ENCODE results near the gene ZBTB17. TPM values are rescaled to one million over a fixed set of nuclear protein-coding genes. Genes with fewer than 3 reads are reported as not detected.

ZBTB17 gene
- total and polyA plus RNA-seq, 2 of the 4 experiments (the other 2 are of a cell fraction) = 26.3 to 58.2 TPM

- no peaks in the 10 kb centered on the region for H3K27me3 ChIP-seq (ENCODE audit: control insufficient read depth, insufficient read depth, low read length)
- peak overlapping the region; percentile 87 for H2AFZ ChIP-seq (replicated peaks; ENCODE audit: low read length, poor library complexity)
- no peaks in the 10 kb centered on the region; the same call in 1 of the 2 replicates for H3K9me1 ChIP-seq (ENCODE audit: insufficient read depth, low read length)
- BruUV-seq (replicated peaks) = no TSS peak
- in situ Hi-C loops (cut with MboI; ENCODE audit: low sequenced_read_pairs) = no loop called here
- H3K36me3 ChIP-seq (ENCODE audit: control insufficient read depth, insufficient read depth, low read length) = no peaks in the 10 kb centered on the region
- peak overlapping the region; percentile 86 for H2AK9ac ChIP-seq (replicated peaks; ENCODE audit: low read depth, low read length, poor library complexity)
- DNase-seq = no peak
- peak overlapping the region; percentile 79 for H2AK5ac ChIP-seq (ENCODE audit: low read depth, low read length)
- WGBS, 2 experiments (ENCODE audit: extremely low coverage in 2 of 2, insufficient read length in 1 of 2) = 100% methylated on average over 1 of the region's 11 CpGs; no CpG with 5 or more reads in 1 of the 2 experiments
- H4K5ac ChIP-seq (ENCODE audit: low read depth, low read length) = no peak overlapping the region
- no peaks in the 10 kb centered on the region for H3K9me3 ChIP-seq (ENCODE audit: control insufficient read depth, insufficient read depth, low read length)
- POLR2A ChIA-PET (ENCODE audit: unreplicated experiment) = no interaction called here
- no peak overlapping the region for H3K9ac ChIP-seq (ENCODE audit: low read depth, low read length)
- H3K79me1 ChIP-seq (ENCODE audit: low read depth in 1 of 2, low read length in 2 of 2) = no peaks in the 10 kb centered on the region
- TF ChIP-seq BHLHE40 (IDR thresholded peaks at IDR 0.05; ENCODE audit: low read depth, low read length) (no peak), SMC3 (IDR thresholded peaks at IDR 0.05; ENCODE audit: low read depth, low read length) (no peak), ELK1 (IDR thresholded peaks at IDR 0.05; ENCODE audit: borderline replicate concordance, low read depth, low read length) (no peak), MAFK (IDR thresholded peaks at IDR 0.05; ENCODE audit: low read depth, low read length) (no peak), RCOR1 (IDR thresholded peaks at IDR 0.05; ENCODE audit: insufficient replicate concordance, low read length) (no peak)
- H3K4me3 ChIP-seq (ENCODE audit: insufficient read depth, low read depth, low read length) = no peak overlapping the region
- CTCF ChIA-PET = no interaction called here
- ATAC-seq (ENCODE audit: low read depth) = no peak
- no peak overlapping the region for H3K18ac ChIP-seq (ENCODE audit: low read depth, low read length)
- H4K91ac ChIP-seq (ENCODE audit: insufficient read depth, low read depth, low read length) = peak overlapping the region; percentile 61; the same call in 1 of the 2 replicates
- H3K4ac ChIP-seq (ENCODE audit: low read depth, low read length) = peak overlapping the region; percentile 80; the same call in 1 of the 2 replicates
- 0 out of 2 replicates have a peak, but pooled peaks cover 4% of the 10 kb centered on the region for H4K20me1 ChIP-seq (ENCODE audit: insufficient read depth, low read length)
- no peak overlapping the region for H2BK5ac ChIP-seq (ENCODE audit: low read depth, low read length, poor library complexity, severe bottlenecking)
- no peak overlapping the region for H3K27ac ChIP-seq (ENCODE audit: insufficient read depth, low read length)
- no peak overlapping the region for H3K14ac ChIP-seq (replicated peaks; ENCODE audit: low read depth, low read length)
- H3K4me1 ChIP-seq (ENCODE audit: control insufficient read depth, insufficient read depth, low read length) = peaks cover 9% of the 10 kb centered on the region
- peak overlapping the region; percentile 59; the same call in 1 of the 3 replicates for H2BK15ac ChIP-seq (ENCODE audit: low read depth, low read length)
- peak overlapping the region; percentile 69 for H2BK120ac ChIP-seq (ENCODE audit: low read depth, low read length)
- no peak overlapping the region for H3K4me2 ChIP-seq (ENCODE audit: low read depth, low read length)
- H3K56ac ChIP-seq (ENCODE audit: extremely low read depth, insufficient read depth, low read length) = no peak overlapping the region
- H3K23ac ChIP-seq (ENCODE audit: low read depth, low read length) = no peak overlapping the region
- 0 out of 2 replicates have a peak overlapping the region, but pooled peaks have one; percentile 61 for H2BK20ac ChIP-seq (ENCODE audit: low read depth, low read length)
- intact Hi-C loops (cut with micrococcal nuclease) = no loop called here
- dilution Hi-C loops (cut with HindIII; ENCODE audit: low sequenced_read_pairs, unreplicated experiment) = no loop called here
- peak overlapping the region in 1 of 2 experiments; percentile 78; a peak in 1 of 4 replicates for H4K8ac ChIP-seq (ENCODE audit: low read depth in 2 of 2, low read length in 2 of 2)
These were observed 36.2 kb upstream of the ZBTB17 start for GRCh38 chr1:16011936-16012589.
